NCI-H446 (cell line): ENCODE data around the gene SKIL.

ENCODE experiments used
- DNase-seq, 2 experiments: peaks; one replicate each; lab custom pipeline; 2025; lab: John Stamatoyannopoulos, UW

Gene SKIL

DNA sequence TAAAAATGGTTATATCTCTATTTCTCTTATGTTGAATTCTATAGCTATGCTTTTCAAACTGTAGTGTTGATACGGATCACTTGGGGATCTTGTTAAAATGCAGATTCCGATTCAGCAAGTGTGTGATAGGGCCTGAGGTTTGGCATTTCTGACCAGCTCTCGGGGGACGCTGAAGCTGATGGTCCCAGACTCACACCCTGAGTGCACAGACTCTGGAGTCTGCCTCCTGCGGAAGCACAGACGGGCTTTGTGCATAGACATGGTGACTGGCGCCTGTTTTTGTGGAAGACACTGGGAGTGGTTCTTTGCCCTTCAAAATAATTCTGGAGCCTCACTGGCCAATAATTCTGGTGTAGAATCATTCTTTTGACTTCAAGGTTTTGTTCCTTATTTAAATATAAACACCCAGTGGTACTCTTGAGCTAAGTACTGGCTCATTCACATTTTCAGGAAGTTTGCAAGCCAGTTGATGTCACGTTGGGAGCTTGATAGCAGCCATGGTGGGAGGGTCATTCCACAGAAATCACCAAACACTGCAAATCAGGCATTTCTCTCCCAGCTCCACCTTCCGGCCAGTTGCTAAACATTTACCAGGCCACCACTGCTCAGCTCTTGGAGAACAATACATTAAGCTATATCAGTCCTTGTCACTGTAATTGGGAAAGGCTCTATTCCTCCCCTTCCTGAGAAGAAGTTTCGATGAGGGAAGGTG, 80.3 kb downstream of the SKIL start:
- no peak for DNase-seq

DNA sequence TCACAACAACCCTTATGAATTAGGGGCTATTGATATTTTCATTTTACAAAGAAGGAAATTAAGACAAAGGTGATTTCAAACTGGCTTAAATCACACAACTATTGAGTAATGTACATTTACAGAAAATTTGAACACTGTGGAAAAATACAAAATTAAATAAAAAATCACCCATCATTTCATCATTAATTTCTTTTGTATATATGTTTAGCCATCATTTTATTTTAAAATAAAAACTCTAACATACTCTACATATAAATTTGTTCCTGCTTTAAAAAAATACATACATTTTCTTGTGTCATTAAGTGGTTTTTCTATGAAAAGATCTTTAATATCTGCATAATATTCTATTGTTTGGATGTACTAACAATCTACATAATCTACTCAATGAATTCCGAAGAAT, 81.3 kb downstream of the SKIL start:
- no peak for DNase-seq

GRCh38 chr3:170440344-170440743, 82.8 kb downstream of the SKIL start:
- no peak for DNase-seq

DNA sequence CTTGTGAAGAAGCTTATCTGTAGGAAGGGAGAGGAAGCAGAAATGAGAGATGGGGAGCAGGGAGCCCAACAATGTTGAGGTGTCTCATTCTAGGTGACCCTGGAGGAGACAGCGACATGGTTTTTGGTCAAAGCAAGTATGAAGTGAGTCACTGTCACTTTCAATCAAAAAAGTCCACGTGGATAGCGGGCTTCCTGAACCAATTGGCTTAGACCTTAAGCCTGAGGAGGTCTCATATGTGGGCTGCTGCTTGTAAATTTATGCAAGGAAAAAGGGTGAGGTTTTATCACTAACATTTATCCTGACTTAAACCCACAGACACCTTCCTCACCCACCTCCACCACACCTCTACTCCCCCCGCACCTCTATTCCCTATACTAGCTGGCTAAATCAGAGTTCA, 83.9 kb downstream of the SKIL start:
- no peak for DNase-seq

DNA sequence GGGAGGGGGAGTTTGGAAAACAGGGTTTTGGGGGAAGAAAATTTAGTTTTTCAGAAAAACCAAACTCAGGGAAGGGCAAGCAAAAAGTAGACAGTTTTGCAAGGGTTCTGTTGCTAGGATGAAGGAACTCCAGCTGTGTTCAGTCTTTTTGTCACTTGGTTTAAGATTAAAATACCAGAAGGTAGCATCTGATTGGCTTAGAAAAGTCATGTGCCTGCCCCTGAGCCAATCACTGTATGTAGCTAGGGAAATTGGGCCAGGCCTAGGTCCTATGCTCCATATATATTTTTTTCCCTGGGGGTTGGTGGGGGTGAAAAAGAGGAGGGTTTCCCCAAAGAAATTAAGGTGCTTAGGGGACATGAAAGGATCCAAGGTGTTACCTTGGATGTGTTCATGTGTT, 85.4 kb downstream of the SKIL start:
- no peak for DNase-seq

GRCh38 chr3:170443457-170443856, 85.9 kb downstream of the SKIL start:
- no peak for DNase-seq
